ENCODE data around the gene CDH1. TPM values are rescaled to one million over a fixed set of nuclear protein-coding genes. Genes with fewer than 3 reads are reported as not detected.
A peak's percentile ranks its signal among the peaks of the same experiment; 100 is the strongest.
"Not testable (repeated sequence)": the region's sequence is repeated elsewhere in the genome, so short reads cannot be mapped to it uniquely, and the experiment has no call there.

CDH1 gene
- total and polyA plus RNA-seq, 4 experiments from 2014 or later = 0.17 to 0.55 (median 0.20) TPM; not detected in 1

GRCh38 chr16:68835970-68836369 lies 98.9 kb downstream of the CDH1 start:
- Histone ChIP-seq H3K4me1 (ENCODE audit: insufficient read depth, low read length) (no peaks in the 10 kb centered on the region), H3K9me3 (ENCODE audit: control insufficient read depth in 1 of 2, low read length in 2 of 2) (no peaks in the 10 kb centered on the region), H3K27me3 (ENCODE audit: insufficient read depth, low read length) (no peaks in the 10 kb centered on the region), H3K27ac (ENCODE audit: low read depth, low read length) (no peak overlapping the region), H3K36me3 (ENCODE audit: insufficient read depth, low read length) (no peaks in the 10 kb centered on the region), H3K4me3 (ENCODE audit: low read length in 2 of 2) (no peak overlapping the region)
- ChIA-PET POLR2A (ENCODE audit: partially characterized antibody) (no interaction called here), CTCF (ENCODE audit: partially characterized antibody) (no interaction called here)
- no peak overlapping the region for H3K4me3 Mint-ChIP-seq
- DNase-seq = no peak
- no peaks in the 10 kb centered on the region for H3K9me3 Mint-ChIP-seq
- no peaks in the 10 kb centered on the region for H3K36me3 Mint-ChIP-seq
- intact Hi-C loops (cut with micrococcal nuclease) = no loop called here
- H3K4me1 Mint-ChIP-seq = no peaks in the 10 kb centered on the region
- no peak overlapping the region for H3K27ac Mint-ChIP-seq
- peaks cover 1 to 3% of the 10 kb centered on the region in 2 donors for H3K27me3 Mint-ChIP-seq

- POLR2A ChIA-PET (ENCODE audit: partially characterized antibody) = no interaction called here
- no peak overlapping the region for H3K4me3 ChIP-seq (ENCODE audit: low read length in 2 of 2)
- Mint-ChIP-seq H3K27me3 (peaks cover 0 to 1% of the 10 kb centered on the region in 2 donors), H3K4me1 (peaks cover 10 to 19% (median 14%) of the 10 kb centered on the region in 4 donors), H3K9me3 (no peaks in the 10 kb centered on the region), H3K27ac (peak overlapping the region in 1 of 7 donors; percentile 61), H3K36me3 (peaks cover 0 to 2% of the 10 kb centered on the region in 2 donors), H3K4me3 (peak overlapping the region in 1 of 8 donors; percentile 15)
- no peak overlapping the region for H3K27ac ChIP-seq (ENCODE audit: low read depth, low read length)
- DNase-seq = no peak
- no peaks in the 10 kb centered on the region for H3K9me3 ChIP-seq (ENCODE audit: control insufficient read depth in 1 of 2, low read length in 2 of 2)
- CTCF ChIA-PET (ENCODE audit: partially characterized antibody) = no interaction called here
- no peaks in the 10 kb centered on the region for H3K27me3 ChIP-seq (ENCODE audit: insufficient read depth, low read length)
- H3K36me3 ChIP-seq (ENCODE audit: insufficient read depth, low read length) = no peaks in the 10 kb centered on the region
- intact Hi-C loops (cut with micrococcal nuclease) = no loop called here
- H3K4me1 ChIP-seq (ENCODE audit: insufficient read depth, low read length) = peaks cover 15% of the 10 kb centered on the region
These were observed 102.7 kb downstream of the CDH1 start for GRCh38 chr16:68839831-68840230.

GRCh38 chr16:68842964-68843481 lies 105.9 kb downstream of the CDH1 start:
- not testable (repeated sequence) for DNase-seq; H3K9me3 Mint-ChIP-seq; H3K9me3 ChIP-seq (ENCODE audit: control insufficient read depth in 1 of 2, low read length in 2 of 2); H3K27me3 ChIP-seq (ENCODE audit: insufficient read depth, low read length); H3K27me3 Mint-ChIP-seq; H3K36me3 ChIP-seq (ENCODE audit: insufficient read depth, low read length); H3K36me3 Mint-ChIP-seq
- ChIA-PET POLR2A (ENCODE audit: partially characterized antibody) (interaction anchor here (0.6 to 1.3 kb wide), 4 partner anchors 8 to 91 kb away, joined by 4 to 5 read pairs (median 4); no protein-coding TSS in a partner anchor), CTCF (ENCODE audit: partially characterized antibody) (interaction anchor here (0.9 to 2.1 kb wide), 4 partner anchors 10 to 313 kb away, joined by 3 to 6 read pairs (median 4); no protein-coding TSS in a partner anchor)
- Mint-ChIP-seq H3K4me1 (peaks cover 16 to 35% (median 25%) of the 10 kb centered on the region in 4 donors), H3K27ac (peak overlapping the region; percentile 67 to 96 (median 92)), H3K4me3 (peak overlapping the region; percentile 86 to 97 (median 95))
- intact Hi-C loops (cut with micrococcal nuclease) = loop anchor here (1.0 kb wide), 2 partner anchors 315 to 345 kb away; no protein-coding TSS in a partner anchor
- H3K4me3 ChIP-seq (ENCODE audit: low read length in 2 of 2) = peak overlapping the region; percentile 84 to 94
- peaks cover 25% of the 10 kb centered on the region for H3K4me1 ChIP-seq (ENCODE audit: insufficient read depth, low read length)
- H3K27ac ChIP-seq (ENCODE audit: low read depth, low read length) = peak overlapping the region; percentile 71

- Mint-ChIP-seq H3K36me3 (peaks cover 0 to 2% of the 10 kb centered on the region in 2 donors), H3K27me3 (peaks cover 0 to 1% of the 10 kb centered on the region in 2 donors), H3K4me3 (peak within 1 kb of the TSS; percentile 86 to 97 (median 95)), H3K9me3 (no peaks in the 10 kb centered on the region), H3K4me1 (peaks cover 16 to 35% (median 26%) of the 10 kb centered on the region in 4 donors), H3K27ac (peak within 1 kb of the TSS; percentile 67 to 96 (median 94))
- intact Hi-C loops (cut with micrococcal nuclease) = loop anchor here (1.0 kb wide), 2 partner anchors 315 to 345 kb away; no protein-coding TSS in a partner anchor
- no peaks in the 10 kb centered on the region for H3K36me3 ChIP-seq (ENCODE audit: insufficient read depth, low read length)
- H3K27ac ChIP-seq (ENCODE audit: low read depth, low read length) = peak within 1 kb of the TSS; percentile 71
- POLR2A ChIA-PET (ENCODE audit: partially characterized antibody) = interaction anchor here (0.6 to 1.3 kb wide), 7 partner anchors 9 to 304 kb away, joined by 3 to 5 read pairs (median 4); partner anchors contain the start of gene ZFP90
- peaks cover 25% of the 10 kb centered on the region for H3K4me1 ChIP-seq (ENCODE audit: insufficient read depth, low read length)
- no peaks in the 10 kb centered on the region for H3K9me3 ChIP-seq (ENCODE audit: control insufficient read depth in 1 of 2, low read length in 2 of 2)
- DNase-seq = peak; percentile 86 to 90 (median 88)
- CTCF ChIA-PET (ENCODE audit: partially characterized antibody) = interaction anchor here (0.9 to 2.1 kb wide), 4 partner anchors 10 to 314 kb away, joined by 3 to 6 read pairs (median 4); no protein-coding TSS in a partner anchor
- peak within 1 kb of the TSS; percentile 84 to 94 for H3K4me3 ChIP-seq (ENCODE audit: low read length in 2 of 2)
- H3K27me3 ChIP-seq (ENCODE audit: insufficient read depth, low read length) = no peaks in the 10 kb centered on the region
These were observed 106.6 kb downstream of the CDH1 start, which contains the start of gene TANGO6 for GRCh38 chr16:68843482-68844210. Gene TANGO6, plus strand, starts transcription at chr16:68843531. Its CDS starts 87 bp downstream, at chr16:68843618.

GRCh38 chr16:68844211-68844564 lies 107.1 kb downstream of the CDH1 start:
- intact Hi-C loops (cut with micrococcal nuclease) = no loop called here

GRCh38 chr16:68848786-68849185 lies 111.7 kb downstream of the CDH1 start:
- POLR2A ChIA-PET (ENCODE audit: partially characterized antibody) = no interaction called here
- H3K4me1 Mint-ChIP-seq = peaks cover 21 to 31% (median 24%) of the 10 kb centered on the region in 4 donors
- H3K36me3 ChIP-seq (ENCODE audit: insufficient read depth, low read length) = no peaks in the 10 kb centered on the region
- H3K27ac ChIP-seq (ENCODE audit: low read depth, low read length) = no peak overlapping the region
- peaks cover 4% of the 10 kb centered on the region in 2 donors for H3K36me3 Mint-ChIP-seq
- DNase-seq = no peak
- no peak overlapping the region for H3K27ac Mint-ChIP-seq
- no peaks in the 10 kb centered on the region for H3K27me3 Mint-ChIP-seq
- no peak overlapping the region for H3K4me3 ChIP-seq (ENCODE audit: low read length in 2 of 2)
- intact Hi-C loops (cut with micrococcal nuclease) = loop anchor here (5.0 kb wide), 1 partner anchor 274 kb away; no protein-coding TSS in a partner anchor
- CTCF ChIA-PET (ENCODE audit: partially characterized antibody) = interaction anchor here (1.3 kb wide), 1 partner anchor 14 kb away, joined by 3 read pairs; no protein-coding TSS in a partner anchor
- H3K9me3 Mint-ChIP-seq = no peaks in the 10 kb centered on the region
- H3K4me1 ChIP-seq (ENCODE audit: insufficient read depth, low read length) = peaks cover 20% of the 10 kb centered on the region
- H3K27me3 ChIP-seq (ENCODE audit: insufficient read depth, low read length) = no peaks in the 10 kb centered on the region
- H3K9me3 ChIP-seq (ENCODE audit: control insufficient read depth in 1 of 2, low read length in 2 of 2) = no peaks in the 10 kb centered on the region
- no peak overlapping the region for H3K4me3 Mint-ChIP-seq

More at GRCh38 chr16:68844211-68844564, 107.1 kb downstream of the CDH1 start:
- Mint-ChIP-seq H3K36me3 (peaks cover 0 to 2% of the 10 kb centered on the region in 2 donors), H3K27ac (peak overlapping the region; percentile 67 to 96 (median 94)), H3K4me3 (peak overlapping the region; percentile 86 to 97 (median 95)), H3K9me3 (no peaks in the 10 kb centered on the region), H3K27me3 (peaks cover 0 to 1% of the 10 kb centered on the region in 2 donors), H3K4me1 (peaks cover 16 to 35% (median 26%) of the 10 kb centered on the region in 4 donors)
- Histone ChIP-seq H3K9me3 (ENCODE audit: control insufficient read depth in 1 of 2, low read length in 2 of 2) (no peaks in the 10 kb centered on the region), H3K27ac (ENCODE audit: low read depth, low read length) (peak overlapping the region; percentile 71), H3K4me1 (ENCODE audit: insufficient read depth, low read length) (peaks cover 25% of the 10 kb centered on the region), H3K4me3 (ENCODE audit: low read length in 2 of 2) (peak overlapping the region; percentile 84 to 94), H3K36me3 (ENCODE audit: insufficient read depth, low read length) (no peaks in the 10 kb centered on the region), H3K27me3 (ENCODE audit: insufficient read depth, low read length) (no peaks in the 10 kb centered on the region)
- CTCF ChIA-PET (ENCODE audit: partially characterized antibody) = interaction anchor here (0.9 to 2.1 kb wide), 2 partner anchors 277 to 314 kb away, joined by 3 to 6 read pairs; no protein-coding TSS in a partner anchor
- peak in 1 of 5 donors; percentile 1 for DNase-seq
- POLR2A ChIA-PET (ENCODE audit: partially characterized antibody) = interaction anchor here (0.6 to 1.0 kb wide), 3 partner anchors 20 to 305 kb away, joined by 3 read pairs; partner anchors contain the start of gene ZFP90

- DNase-seq = no peak
- ChIA-PET CTCF (ENCODE audit: partially characterized antibody) (no interaction called here), POLR2A (ENCODE audit: partially characterized antibody) (interaction anchor here (0.7 kb wide), 1 partner anchor 20 kb away, joined by 3 read pairs; no protein-coding TSS in a partner anchor)
- Histone ChIP-seq H3K4me1 (ENCODE audit: insufficient read depth, low read length) (peaks cover 11% of the 10 kb centered on the region), H3K36me3 (ENCODE audit: insufficient read depth, low read length) (no peaks in the 10 kb centered on the region), H3K9me3 (ENCODE audit: control insufficient read depth in 1 of 2, low read length in 2 of 2) (no peaks in the 10 kb centered on the region), H3K4me3 (ENCODE audit: low read length in 2 of 2) (no peak overlapping the region), H3K27ac (ENCODE audit: low read depth, low read length) (no peak overlapping the region), H3K27me3 (ENCODE audit: insufficient read depth, low read length) (no peaks in the 10 kb centered on the region)
- Mint-ChIP-seq H3K9me3 (no peaks in the 10 kb centered on the region), H3K4me1 (peaks cover 12 to 20% (median 16%) of the 10 kb centered on the region in 4 donors), H3K4me3 (no peak overlapping the region), H3K27me3 (no peaks in the 10 kb centered on the region), H3K36me3 (peaks cover 2 to 4% of the 10 kb centered on the region in 2 donors), H3K27ac (no peak overlapping the region)
- intact Hi-C loops (cut with micrococcal nuclease) = no loop called here
These were observed 113.4 kb downstream of the CDH1 start for GRCh38 chr16:68850481-68850880.
